ENCODE measurements around the gene PCGF2. TPM values are rescaled to one million over a fixed set of nuclear protein-coding genes. Genes with fewer than 3 reads are reported as not detected.
"Not testable (repeated sequence)": the region's sequence is repeated elsewhere in the genome, so short reads cannot be mapped to it uniquely, and the experiment has no call there.

Gene PCGF2
- polyA plus RNA-seq, 1 donor = 72.0 TPM

DNA sequence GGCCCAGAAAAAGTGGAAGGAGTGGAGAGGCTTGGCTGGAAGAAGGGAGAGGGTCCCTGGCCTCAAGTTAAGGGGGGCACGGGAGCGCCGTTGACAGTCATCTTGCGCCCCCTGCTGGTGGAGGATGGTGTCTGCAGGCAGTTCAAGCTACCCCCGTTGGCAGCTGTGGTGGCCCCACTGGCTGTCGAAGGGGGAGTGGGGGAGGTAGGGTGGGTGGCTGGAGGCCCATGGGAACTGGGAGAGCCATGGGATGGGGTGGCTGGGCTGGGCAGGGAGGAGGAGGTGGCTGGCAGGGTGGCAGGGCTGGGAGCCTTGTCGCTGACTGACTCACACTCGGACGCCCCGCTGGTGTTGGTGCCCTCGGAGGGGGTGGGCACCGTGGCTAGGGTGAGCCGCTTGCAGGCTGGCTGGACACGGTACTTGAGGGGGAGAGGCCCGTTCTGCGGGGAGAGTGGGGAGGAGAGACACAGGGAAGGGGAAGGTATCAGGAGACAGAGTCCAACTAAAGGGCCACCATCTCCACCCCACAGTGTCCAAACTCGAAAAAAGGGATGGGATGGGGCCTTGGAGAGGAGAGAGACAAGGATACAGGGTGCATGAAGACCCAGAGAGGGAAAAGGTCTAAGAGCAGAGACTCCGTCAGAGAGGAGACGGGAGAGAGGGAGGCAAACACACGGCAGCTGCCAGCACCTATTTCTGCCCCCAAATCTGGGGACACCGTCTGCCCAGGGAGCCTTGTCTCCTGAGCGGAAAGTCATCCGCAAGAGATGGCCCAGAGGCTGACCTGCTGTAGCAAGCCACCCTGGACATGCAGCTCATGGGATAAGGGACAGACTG is 12.8 kb downstream of the PCGF2 start:
- no peak for DNase-seq

DNA sequence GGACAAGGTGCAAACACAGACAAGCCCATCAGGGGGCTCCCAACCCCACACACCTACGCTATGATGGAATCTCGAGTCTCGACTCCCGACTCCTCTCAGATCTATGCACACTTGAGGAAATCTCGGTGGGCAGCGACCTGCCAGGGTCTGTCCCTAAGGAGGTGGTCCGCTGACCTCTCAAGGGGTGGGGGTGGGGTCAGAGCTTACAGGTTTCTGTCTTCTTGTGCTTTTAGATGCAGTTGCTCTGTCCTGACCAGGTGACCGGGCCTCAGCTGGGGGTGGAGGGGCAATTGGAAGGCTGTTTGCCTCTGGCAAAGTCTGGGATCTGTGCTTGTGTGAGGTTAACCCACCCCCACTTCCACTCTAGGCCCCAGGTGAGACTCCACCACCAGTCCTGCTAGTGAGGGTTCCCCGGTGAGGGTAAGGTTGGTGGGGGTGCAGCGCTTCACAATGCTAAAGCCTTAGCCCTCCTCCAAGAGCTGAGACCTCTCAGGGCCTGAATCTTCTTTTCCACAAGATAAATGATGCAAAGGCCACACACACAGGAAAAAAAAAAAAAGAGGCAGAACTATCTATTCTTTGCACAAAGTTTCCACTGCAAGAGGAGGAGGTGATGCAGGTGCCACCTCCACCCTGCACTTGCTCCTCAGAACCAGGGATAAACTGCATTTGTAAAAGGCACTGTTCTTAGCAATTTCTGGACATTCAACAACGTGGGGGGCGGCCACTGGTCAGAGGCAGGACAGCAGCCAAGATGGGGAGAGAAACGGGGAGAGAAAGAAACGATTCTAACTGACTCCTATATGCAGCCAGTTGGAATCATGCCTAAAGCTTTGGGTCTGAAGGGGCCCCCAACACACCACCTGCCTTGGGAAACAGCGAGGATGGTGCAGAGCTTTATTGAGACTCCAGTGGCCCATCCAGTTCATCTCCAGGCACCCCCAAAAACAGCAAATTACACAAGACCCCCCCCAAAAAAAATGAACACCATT is 13.9 kb downstream of the PCGF2 start:
- no peak for DNase-seq

DNA sequence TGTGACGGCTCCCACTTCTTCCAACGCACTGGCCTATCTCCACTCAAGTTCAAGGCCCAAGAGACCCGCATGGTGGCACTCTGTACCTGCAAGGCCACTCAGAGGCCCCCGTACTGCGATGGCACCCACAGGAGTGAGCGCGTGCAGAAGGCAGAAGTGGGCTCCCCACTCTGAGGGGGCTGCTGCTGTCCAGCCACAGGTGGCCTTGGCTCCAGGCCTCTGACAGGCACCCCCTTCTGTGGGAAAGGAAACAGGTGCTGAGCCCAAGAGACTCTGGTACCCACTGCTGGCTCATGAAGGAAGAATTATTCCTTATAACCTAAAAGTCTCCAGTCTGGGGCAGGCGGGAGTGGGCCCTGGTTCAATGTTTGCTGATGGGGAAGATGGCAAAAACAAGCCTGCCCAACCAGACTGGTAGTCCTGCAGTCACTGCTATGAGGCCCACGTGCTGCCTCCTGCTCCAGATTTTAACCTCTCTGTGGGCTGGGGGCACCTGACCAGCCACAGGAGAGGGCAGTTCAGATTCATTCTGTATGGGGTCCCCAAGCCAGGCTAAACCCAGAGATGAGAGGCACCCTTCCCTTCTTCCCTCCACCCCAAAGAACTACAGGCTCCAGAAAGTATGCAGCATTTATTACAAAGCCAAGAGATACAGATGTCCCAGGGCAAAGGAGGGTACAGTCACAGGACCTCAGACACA is 14.7 kb downstream of the PCGF2 start:
- DNase-seq = no peak

DNA sequence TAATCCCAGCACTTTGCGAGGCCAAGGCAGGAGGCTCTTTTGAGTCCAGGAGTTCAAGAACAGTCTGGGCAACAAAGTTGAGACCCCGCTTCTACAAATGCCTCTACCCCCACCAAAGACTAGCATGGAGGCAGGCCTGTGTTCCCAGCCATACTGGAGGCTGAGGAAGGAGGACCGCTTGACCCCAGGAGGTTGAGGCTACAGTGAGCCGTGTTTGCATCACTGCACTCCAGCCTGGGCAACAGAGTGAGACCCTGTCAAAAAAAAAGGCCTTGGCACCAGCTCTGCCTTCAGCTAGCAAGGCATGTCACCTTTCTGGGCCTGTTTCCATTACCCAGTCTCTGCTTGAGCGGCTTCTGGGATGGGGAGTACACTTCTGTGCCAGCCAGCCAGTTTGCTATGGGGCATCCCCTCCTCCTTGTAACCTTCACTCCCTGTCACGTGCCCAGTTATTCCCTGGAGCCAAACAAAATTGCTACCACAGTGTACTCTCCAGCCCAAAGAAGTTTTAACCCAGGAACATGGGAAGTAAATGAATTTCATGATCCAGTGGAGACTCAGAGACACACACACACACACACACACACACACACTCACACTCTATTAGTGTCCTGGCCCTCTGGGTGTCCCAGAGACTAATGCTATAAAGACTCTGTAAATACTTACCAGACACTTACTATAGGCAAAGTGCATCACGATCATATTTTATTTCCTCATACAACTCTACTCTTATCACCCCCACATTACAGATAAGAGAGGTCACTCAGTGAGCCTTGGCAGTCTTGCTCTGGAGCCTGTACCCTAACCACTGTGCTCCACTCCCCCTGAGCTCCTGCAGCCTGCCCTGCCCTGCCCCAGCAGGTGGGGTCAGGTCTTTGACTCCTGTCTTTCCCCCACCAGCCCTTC is 15.5 kb downstream of the PCGF2 start:
- no peak for DNase-seq

DNA sequence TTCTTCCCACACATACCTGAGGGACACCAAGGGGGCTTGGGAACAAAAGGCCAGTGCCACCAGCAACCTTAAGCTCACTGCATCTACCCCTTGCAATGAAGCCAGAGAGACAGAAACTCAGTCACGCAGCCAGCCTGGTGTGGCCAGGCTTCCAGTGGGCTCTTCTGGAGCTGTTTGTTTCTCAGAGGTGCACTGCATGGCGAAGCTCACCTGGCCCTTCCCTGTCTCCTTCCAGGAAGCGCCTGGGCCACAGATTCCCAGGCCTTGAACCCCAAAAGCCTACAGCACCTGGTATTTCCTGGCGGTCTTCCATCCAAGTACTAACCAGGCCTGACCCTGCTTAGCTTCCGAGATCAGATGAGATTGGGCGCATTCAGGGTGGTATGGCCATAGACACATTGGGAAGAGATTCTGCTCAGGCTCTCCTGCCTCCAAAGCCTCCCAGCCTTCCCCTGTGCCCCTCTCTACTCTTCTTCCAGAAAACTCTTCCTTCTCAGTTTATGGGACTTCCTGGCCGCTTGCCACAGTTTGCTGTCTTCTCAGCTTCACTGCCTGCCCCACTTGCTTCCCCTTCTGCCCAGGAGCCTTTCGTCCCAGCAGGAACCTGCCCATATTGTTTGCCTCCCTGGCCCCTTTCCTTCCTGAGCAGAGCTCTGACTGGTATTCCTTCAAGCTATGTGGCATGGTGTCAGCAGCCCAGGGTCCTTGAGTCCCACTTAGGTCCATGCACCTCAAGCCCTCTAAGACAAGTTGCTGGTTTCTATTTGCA is 16.4 kb downstream of the PCGF2 start:
- no peak for DNase-seq

DNA sequence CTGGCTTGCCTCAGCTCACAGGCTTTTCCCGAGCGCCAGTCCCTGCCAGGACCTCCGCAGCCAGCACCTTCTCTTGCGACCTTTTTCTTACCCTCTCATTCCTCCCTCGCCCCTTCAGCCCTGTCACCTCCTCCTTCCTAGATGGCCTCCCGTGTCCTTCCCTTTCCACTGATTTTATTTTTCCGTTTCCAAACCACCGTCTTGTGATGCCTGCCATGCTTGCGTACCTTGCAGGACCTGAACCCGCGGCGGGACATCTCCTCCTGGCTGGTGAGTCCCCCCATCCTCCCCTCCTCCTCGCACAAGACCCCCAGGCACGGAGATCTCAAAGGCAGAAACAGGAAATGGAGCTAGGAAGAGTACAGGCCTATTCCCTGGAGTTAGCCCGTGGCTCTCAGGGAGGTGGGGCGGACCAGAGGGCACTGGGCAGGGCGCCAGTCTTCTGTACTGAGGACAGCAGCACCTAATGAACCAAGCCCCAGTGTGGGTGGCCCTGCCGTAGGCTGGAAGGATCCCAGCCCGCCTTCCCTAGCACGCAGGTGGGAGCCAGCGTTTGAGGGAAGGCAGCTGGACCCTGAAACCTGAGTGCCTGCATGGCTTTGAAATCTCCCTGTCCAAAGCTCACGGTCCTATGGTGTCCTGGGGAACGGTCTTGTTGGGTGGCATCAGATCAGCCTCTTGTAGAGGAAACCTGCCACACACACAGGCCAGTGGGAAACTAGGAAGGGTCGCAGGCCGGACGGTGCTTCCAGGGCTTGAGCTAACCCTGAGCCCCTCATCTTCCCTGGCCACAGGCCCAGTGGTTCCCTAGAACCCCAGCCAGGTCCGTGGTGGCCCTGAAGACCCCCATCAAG is 17.4 kb downstream of the PCGF2 start:
- no peak for DNase-seq

DNA sequence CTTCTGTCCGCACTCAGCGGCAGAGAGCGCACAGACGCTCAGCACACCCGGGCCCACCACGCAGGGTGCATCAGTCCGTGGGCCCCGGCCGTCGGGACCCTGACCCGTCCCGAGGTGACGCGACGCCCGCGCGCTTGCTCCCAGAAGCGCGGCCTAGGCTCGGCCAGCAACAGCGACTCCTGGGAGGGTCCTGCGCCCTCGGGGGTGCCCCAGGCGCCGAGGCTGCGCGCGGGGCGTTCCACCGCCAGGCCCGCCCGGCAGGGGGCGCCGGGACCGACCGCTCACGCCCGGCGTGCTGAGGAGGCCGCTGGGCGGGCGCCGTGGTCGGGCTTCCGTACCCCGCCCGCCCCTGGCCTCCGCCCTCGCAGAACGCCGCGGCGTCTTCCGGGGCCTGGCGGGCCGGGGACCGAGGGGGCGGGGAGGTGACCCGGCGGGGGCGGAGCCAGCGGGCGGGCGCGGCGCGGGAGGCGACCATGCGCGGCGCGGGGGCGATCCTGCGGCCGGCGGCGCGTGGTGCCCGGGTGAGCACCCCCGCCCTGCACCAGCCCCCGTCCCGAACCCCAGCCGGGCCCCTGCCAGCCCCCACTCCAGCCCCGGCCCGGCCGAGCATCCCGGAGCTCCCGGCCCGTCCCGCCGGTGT is 18.1 kb downstream of the PCGF2 start, which contains the start of gene CISD3:
TSS of gene CISD3 (plus strand) at position 456 of the 640 bp plus-strand sequence. CDS start at position 474, 18 bp downstream.
- no peak for DNase-seq

DNA sequence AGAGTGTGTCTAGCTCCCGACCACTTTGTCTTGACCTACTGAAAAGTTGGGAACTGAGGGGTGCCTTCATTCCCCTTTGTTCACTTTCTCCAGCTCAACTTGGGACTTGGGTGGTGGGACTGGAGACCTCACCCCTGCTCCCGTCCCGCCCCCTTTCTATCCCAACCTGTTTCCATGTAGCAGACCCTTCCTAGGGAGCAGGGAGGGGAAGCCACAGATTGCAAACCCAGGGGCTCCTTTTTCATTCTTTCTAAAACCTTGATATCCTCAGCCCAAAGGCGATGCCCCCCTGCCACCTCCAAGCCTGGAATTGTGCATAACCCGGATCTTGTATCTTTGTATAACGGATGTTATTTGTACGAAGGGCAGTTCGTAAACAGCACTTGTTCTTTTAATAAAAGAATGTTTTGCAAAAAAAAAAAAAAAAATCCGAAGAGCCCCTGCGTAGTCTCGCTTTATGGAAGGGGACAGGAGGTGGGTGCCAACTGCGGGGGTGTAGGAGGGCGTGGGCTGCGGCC is 18.7 kb downstream of the PCGF2 start:
- DNase-seq = no peak

DNA sequence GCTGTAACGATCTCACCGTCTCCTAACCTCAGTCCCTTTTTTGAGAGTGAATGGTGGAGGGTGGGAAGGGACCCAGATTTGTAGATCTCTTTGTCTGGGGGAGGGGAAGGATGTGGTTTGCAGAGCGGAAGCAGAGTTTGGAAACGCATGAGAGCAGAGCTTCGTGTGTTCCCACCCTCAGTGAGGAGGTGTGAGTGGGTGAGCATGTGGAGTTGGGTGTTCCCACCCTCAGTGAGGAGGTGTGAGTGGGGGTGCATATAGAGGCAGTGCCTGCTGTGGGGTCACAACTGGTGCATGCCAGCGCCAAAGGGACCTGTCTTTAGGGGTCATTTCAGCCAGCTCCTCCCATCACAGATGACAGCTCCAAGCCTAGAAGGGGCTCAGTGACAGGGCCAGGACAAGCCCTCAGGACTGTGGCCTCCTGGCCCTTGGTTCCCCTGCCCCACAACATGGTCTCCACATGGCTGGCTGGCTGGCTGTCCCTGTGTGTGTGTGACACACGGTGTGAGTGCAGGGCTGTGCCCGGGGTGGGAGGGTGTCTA is 19.8 kb downstream of the PCGF2 start:
- DNase-seq = no peak

DNA sequence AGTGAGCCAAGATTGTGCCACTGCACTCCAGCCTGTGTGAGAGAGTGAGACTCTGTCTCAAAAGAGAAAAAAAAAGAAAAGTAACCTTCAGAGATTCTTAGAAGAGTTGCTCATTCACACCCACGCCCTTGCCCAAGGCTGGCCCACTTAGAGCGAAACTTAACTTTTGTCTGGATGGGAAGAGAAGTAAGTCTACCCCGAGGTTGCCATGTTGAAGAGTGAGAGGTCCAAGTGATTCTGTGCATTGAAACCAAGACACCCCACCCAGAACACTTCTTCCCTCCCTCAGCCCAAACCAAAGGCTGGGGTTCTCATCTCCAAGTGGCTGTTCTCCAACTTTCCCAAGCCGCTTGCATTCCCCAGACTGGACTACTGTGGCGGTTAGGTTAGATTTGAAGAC is 20.4 kb downstream of the PCGF2 start:
- DNase-seq = no peak

DNA sequence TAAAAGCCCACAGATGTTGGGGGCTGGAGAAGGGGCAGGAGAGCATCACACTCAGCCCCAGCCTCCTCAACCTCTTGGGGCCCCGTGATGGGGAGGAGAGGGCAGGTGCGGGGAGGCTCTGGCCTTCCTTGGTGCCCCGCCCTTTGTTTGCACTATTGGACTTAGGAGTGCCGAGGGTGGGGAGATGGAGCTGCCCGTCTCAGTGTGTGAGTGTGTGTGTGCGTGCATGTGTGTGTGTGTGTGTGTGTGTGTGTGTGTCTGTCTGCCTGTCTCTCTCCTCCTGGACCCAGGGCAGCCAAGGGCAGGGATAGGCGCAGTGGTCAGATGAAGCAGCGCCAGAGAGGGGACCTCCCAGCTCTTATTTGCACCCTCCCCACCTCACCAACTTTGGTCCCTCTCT is 22.0 kb downstream of the PCGF2 start:
- not testable (repeated sequence) for DNase-seq

DNA sequence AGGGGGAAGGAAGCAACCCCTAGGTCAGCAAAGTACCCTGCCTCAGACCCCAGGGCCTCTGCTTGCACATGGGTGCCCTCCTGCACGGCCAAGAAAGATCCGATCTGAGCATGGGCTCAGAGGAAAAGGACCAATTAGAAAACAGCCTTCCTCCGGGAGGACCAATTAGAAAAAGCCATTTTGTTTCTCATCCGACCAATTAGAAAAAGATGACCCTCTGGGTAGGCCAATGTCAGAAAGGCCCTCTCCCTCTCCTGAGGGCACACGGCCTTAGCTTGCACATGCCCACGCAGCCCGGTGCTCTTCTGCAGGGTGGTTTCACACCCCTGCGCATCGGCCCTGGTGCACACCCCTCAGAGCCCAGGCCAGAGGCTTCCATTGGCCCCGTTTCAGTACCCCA is 23.1 kb downstream of the PCGF2 start:
- no peak for DNase-seq

DNA sequence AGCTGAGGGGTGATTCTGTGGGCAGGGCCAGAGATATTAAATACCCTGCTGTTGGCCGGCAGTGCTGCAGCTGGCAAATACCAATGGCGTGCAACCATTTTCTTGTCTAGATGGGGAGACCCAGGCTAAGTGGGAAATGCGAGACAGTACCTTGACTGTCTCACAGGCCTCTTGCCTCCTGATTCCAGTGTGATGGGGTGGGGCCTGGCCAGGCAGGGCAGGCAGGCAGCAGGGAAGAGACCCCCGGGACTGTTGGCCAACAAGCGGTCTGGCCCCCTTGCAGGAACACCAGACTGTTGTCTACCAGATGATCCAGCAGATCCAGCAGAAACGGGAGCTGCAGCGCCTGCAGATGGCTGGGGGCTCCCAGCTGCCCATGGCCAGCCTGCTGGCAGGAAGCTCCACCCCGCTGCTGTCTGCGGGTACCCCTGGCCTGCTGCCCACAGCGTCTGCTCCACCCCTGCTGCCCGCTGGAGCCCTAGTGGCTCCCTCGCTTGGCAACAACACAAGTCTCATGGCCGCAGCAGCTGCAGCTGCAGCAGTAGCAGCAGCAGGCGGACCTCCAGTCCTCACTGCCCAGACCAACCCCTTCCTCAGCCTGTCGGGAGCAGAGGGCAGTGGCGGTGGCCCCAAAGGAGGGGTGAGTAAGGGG is 23.7 kb downstream of the PCGF2 start:
- no peak for DNase-seq

DNA sequence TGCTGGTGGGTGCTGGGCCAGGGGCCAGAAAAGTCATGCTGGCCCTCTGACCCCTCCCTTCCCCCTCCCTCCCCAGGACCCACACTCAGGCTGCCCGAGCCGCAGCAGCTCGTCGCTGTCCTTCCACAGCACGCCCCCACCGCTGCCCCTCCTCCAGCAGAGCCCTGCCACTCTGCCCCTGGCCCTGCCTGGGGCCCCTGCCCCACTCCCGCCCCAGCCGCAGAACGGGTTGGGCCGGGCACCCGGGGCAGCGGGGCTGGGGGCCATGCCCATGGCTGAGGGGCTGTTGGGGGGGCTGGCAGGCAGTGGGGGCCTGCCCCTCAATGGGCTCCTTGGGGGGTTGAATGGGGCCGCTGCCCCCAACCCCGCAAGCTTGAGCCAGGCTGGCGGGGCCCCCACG is 26.3 kb downstream of the PCGF2 start:
- DNase-seq = no peak

DNA sequence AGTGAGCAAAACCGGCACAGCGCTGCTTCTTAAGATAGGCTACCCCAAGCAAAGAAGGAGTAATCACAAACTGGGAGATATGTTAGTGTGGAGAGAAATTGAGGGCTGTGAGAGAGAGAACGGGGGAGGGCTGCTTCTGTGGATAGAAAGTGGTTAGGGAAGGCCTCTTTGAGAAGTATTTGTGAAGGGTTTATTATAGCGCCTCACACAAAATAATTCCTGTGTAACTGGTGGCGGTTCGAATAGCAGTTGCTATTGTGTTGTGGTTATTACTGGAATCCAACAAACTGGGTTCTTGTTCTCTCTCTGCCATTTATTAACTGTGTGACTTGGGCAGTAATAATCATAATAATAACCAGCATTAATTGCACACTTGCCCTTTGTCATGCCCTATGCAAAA is 27.2 kb downstream of the PCGF2 start:
- no peak for DNase-seq

DNA sequence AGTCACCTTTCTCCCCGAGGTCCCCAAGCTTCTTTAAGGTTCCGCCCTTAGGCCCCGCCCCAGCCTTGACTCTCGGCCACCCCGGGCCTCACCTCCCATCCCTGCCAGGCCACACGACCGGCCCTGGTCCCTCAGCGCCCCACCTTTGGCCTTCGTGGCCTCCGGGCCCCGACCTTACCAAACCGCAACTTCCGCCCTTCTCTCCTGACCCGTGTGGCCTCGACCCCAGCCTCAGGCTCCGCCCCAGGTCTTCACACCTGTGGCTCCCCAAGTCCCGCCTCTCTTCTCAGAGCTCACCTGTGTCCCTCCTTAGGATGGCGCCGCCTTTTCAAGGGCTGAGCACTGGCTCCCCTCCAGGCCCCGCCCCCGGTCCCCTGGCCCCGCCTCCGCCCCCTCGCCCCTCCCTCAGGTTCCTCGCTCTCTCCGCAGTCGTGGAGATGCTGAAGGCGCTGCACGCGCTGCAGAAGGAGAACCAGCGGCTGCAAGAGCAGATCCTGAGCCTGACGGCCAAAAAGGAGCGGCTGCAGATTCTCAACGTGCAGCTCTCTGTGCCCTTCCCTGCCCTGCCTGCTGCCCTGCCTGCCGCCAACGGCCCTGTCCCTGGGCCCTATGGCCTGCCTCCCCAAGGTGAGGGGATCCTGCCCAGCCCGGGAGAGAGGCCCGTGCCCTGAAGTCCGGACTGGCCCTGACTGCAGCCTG is 28.0 kb downstream of the PCGF2 start:
- no peak for DNase-seq

DNA sequence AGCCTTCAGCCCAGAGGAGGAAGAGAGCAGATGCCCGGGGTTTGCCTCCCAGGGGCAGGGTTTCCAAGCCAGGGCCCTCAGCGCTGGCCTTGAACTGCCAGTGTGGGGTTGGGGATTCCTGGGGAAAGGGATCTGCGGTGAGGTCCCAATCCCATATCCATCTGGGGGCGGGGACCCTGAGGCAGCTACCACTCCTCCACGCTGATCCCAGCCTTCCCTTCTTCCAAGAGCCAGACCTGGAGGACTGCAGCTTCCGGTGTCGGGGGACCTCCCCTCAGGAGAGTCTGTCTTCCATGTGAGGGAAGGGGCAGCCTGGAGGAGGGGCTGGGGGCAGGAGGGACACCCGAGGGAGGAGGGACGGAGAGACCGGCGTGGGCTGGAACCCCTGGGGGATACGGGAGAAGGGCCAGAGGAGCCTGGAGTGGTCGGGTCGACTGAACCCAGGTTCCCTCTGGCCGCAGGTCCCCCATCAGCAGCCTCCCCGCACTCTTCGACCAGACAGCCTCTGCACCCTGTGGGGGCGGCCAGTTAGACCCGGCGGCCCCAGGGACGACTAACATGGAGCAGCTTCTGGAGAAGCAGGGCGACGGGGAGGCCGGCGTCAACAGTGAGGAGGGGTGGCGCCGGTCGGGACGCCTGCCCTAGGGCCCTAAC is 28.7 kb downstream of the PCGF2 start:
- DNase-seq = no peak

Data from left kidney (tissue), 2 donors.